A549 treated with CpdA at 1 μM for 4 hours (cell line): ENCODE results near the gene USP37. TPM values are rescaled to one million over a fixed set of nuclear protein-coding genes. Genes with fewer than 3 reads are reported as not detected.

Experiments used
- total RNA-seq: library from RNA; stranded (reverse); fragments of 200-300 nt; extraction: Qiagen RNA extraction; gene quantifications from 5 replicates; pipeline ENCODE4 v1.2.3, GENCODE V29; 2022; ENCODE audit warnings: low read depth

Gene USP37
- 4.3 to 6.3 TPM (median 5.0 TPM) in 5 replicates for total RNA-seq

GRCh38 chr2:218568190-218569037 is at the start of gene USP37, which contains the start of gene CNOT9:
TSS of gene USP37 (minus strand) at chr2:218568351. CDS start at chr2:218558653, 9,698 bp downstream.
TSS of gene CNOT9 (plus strand) at chr2:218568839. CDS start at chr2:218568955, 116 bp downstream.

GRCh38 chr2:218607436-218608115 is 39.4 kb upstream of the USP37 start, which contains the start of gene PLCD4:
TSS of gene PLCD4 (plus strand) at chr2:218607899. CDS start at chr2:218615740, 7,841 bp downstream.

GRCh38 chr2:218418717-218419458 is 149.3 kb downstream of the USP37 start, which contains the start of gene VIL1:
TSS of gene VIL1 (plus strand) at chr2:218419123. CDS start at chr2:218423779, 4,656 bp downstream.

Other genes with a start within 250 kb of the USP37 start
- gene CATIP, start 211.5 kb downstream of the USP37 start, total RNA-seq, result 0.09 TPM in 2 of 5 replicates, not detected in the others
- 0.24 to 0.63 TPM (median 0.35 TPM) in 5 replicates for gene SLC11A1, start 186.1 kb downstream of the USP37 start, total RNA-seq
- gene CTDSP1, start 168.5 kb downstream of the USP37 start, total RNA-seq, result 58.9 to 77.3 TPM (median 73.4 TPM) in 5 replicates
- 0.10 to 0.95 TPM (median 0.36 TPM) in 5 replicates for gene VIL1, start 149.2 kb downstream of the USP37 start, total RNA-seq
- 44.7 to 49.4 TPM (median 45.1 TPM) in 5 replicates for gene CNOT9, start 488 bp upstream of the USP37 start, total RNA-seq
- gene PLCD4, start 39.5 kb upstream of the USP37 start, total RNA-seq, result 0.29 to 0.60 TPM (median 0.35 TPM) in 5 replicates
- 13.9 to 18.9 TPM (median 15.4 TPM) in 5 replicates for gene ZNF142, start 91.3 kb upstream of the USP37 start, total RNA-seq
- 39.2 to 51.4 TPM (median 48.7 TPM) in 5 replicates for gene BCS1L, start 91.3 kb upstream of the USP37 start, total RNA-seq
- gene RNF25, start 103.7 kb upstream of the USP37 start, total RNA-seq, result 43.3 to 48.2 TPM (median 44.4 TPM) in 5 replicates
- 13.5 to 17.3 TPM (median 13.7 TPM) in 5 replicates for gene STK36, start 103.7 kb upstream of the USP37 start, total RNA-seq
- gene TTLL4, start 142.5 kb upstream of the USP37 start, total RNA-seq, result 27.1 to 34.0 TPM (median 27.5 TPM) in 5 replicates
- 0.13 to 0.18 TPM (median 0.14 TPM) in 4 of 5 replicates, not detected in the other for gene CYP27A1, start 213.8 kb upstream of the USP37 start, total RNA-seq